ENCODE results near the gene FARS2.

The FARS2 gene

DNA sequence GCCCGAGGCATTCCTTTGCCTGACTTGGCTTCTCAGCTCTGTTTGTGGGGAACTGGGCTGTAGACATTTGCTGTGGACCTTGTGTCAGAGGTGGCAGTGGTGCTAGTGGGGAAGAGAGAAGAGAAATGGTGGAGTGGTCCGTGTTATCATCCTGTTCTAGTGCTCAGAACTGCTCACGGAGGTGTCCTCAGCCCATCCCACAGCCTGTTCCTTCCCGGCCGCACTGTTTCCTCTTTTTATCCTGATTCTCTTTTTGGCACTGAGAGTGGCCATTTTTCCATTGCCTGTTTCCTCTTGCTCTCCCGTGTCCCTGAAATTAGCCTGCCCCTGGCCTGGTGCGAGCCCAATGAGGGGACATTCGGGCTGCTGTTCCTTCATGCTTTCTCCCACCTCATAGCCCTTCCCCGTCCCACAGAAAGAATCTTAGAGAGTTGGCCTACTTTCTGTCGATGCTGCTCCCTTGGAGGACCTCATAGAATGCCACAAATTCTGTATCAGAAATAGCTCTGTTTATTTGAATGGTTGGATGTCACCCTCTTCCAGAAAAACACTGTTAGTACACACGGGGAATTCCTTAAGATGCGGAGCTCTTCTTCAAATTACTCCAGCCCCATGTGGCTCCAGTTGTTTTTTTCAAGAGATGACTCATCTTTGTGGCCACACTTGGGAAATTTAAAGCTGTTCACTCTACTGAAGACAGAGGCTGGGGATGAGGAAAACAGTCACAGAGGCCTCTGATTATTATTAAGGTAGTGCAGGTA lies 26.1 kb downstream of the FARS2 start:
- peak; percentile 53 for DNase-seq (ENCODE audit: low spot score)

DNA sequence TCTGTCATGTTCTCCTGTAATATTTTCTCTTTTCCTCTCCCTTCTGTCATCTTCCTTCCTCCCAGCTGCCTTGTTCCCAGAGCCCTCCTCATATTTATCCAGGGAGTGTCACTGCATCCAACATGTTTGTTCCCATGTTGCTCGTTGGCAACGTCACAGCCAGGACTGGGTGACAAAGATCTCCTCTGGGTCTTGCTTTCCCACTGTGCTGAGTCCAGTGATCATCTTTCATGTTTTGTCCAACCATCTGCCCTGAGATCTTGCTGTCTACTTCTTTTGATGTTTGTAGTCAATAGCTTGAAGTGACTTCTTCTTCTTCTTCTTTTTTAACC lies 26.6 kb downstream of the FARS2 start:
- no peak for DNase-seq (ENCODE audit: low spot score)

DNA sequence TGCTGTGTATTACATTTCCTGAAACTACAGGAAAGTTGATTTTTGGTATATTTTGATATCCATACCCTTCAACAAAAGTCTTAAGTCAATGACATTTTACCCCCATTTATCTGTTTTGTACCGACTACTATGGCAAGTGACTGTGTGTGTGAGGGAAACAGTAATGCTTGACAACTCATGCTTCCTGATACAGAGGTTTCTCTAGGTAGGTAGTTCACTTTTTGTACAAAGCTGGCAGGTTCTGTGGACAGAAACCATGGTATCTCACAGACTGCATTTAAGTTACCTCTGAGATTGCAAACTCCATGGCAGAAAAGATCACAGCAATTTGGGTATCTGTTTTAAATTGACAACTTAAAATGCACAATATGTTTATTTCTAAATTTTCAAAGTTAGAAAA lies 28.8 kb downstream of the FARS2 start:
- DNase-seq (ENCODE audit: low spot score) = no peak

DNA sequence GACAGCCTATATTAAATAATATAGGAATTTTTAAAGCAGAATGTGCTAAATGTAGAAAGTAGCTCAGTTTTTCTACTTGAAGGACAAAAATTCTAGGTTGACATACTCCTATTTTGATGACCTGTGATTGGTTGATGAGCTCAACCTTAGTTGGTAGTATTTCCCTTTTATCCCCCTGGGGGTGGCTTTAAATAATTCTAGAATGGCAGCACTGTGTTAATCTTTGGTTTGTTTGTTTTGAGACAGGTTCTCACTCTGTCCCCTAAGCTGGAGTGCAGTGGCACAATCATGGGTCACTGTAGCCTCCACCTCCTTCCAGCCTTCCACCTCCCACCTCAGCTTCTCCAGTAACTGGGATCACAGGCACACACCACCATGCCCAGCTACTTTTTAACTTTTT lies 29.2 kb downstream of the FARS2 start:
- no peak for DNase-seq (ENCODE audit: low spot score)

DNA sequence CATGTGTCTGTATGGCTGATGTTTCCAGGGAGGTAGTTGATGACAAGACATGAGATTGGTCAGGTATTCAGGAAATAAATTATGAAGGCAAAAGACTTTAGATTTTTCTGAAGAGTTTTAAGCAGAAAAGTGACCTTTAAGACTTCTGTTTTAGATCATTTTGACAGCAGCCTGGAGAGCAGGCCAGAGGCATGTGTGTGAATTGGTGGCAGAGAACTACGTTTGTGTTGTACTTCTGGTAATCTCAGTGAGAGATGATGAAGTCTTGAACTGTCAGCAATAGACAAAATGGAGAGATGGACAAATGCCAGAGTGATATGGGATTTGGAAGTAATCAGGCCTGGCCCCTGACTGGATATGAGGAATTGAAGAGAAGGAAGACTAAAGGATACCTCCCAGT lies 30.8 kb downstream of the FARS2 start:
- DNase-seq (ENCODE audit: low spot score) = no peak

DNA sequence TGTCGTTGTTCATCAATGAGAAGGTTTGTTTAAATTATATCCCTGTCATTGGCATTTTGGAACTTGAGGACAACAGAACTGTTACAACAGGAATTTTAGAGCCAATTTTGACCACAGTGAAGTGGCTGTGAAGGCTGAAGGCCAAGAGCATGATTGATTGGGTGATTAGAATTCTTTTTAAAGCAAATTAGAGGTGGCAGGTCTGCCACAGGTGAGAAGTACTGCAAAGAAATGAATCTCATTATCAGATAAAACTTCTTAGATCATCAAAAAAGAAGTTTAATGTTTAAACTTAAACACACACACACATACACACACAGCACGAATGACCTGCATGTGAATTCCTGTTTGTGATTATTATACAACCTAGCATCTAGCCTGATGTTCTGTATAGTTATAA lies 32.4 kb downstream of the FARS2 start:
- no peak for DNase-seq (ENCODE audit: low spot score)

DNA sequence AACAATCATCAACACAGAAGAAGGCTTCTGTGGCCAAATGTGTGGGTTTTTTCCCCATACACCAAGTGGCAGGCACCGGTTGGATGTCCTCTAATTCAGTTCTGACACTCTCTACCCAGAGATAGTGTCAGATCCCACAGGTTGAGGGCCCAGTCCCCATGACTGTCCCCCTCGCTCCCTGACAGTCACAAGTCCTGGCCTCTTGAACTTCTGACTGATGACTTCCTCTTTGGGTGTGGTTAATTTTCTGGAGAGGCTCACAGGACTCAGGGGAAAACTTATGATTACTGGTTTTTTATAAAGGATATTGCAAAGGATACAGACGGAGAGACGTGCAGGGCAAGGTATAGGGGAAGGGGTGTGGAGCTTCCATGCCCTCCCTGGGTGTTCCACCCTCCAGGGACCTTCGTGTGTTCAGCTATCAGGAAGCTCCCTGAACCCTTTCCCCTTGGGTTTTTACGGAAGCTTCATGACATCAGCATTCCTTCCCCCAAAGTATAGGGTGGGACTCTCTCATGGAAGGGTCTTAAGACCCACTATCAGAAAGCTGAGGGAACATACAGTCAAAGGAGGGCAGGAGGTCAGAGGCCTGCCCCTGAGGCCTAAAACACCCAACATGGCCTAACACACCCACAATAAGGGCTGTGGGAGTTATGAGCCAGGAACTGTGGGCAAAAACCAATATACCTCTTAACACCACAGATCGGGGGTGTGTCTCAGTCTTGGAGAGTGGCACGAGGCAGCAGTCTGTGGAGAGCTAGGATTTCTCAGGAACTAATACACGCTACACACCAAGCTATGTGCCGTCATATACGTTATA lies 33.3 kb downstream of the FARS2 start:
- DNase-seq (ENCODE audit: low spot score) = no peak

DNA sequence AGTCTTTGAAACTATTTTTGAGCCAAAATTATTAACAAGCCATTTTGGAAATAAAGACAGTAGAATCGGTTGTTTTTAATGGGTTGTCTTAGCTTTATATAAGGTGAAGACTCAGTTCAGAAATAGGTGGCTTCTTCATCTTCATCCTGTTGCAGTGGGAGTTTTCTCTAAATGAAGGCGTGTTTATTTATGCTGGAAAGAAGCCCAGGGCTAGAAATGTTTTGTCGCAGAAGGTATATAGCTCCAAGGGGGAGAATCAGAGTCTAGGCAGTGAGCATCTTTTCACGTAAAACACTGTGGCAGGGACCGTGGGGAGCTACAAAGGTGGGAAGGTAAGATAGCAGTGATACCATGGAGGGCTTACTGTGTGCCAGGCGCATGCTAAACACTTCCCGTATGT lies 34.3 kb downstream of the FARS2 start:
- DNase-seq (ENCODE audit: low spot score) = no peak

DNA sequence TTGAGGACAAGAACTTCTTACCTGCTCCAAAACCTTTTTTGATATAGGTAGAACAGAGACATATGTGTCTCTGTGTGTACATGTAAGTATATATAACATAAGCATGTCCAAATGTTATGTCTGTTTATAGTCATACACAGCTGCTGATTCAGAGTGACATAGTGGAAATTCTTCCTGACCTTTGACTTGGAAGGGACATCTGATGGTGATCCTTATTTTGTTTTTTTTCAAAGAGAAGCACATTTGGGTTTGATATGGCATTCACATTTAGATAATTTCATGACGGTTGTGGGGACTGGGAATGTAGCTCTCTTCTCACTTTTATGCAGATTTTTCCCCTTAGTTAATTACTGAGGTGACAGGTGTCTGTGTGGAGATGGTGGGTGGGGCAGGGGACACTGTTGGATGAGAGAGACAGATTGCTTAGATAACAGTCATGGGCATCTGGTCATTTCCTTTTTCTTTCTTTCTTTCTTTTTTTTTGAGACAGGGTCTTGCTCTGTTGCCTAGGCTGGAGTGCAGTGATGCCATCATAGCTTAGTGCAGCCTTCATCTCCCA lies 39.0 kb downstream of the FARS2 start:
- DNase-seq (ENCODE audit: low spot score) = no peak

DNA sequence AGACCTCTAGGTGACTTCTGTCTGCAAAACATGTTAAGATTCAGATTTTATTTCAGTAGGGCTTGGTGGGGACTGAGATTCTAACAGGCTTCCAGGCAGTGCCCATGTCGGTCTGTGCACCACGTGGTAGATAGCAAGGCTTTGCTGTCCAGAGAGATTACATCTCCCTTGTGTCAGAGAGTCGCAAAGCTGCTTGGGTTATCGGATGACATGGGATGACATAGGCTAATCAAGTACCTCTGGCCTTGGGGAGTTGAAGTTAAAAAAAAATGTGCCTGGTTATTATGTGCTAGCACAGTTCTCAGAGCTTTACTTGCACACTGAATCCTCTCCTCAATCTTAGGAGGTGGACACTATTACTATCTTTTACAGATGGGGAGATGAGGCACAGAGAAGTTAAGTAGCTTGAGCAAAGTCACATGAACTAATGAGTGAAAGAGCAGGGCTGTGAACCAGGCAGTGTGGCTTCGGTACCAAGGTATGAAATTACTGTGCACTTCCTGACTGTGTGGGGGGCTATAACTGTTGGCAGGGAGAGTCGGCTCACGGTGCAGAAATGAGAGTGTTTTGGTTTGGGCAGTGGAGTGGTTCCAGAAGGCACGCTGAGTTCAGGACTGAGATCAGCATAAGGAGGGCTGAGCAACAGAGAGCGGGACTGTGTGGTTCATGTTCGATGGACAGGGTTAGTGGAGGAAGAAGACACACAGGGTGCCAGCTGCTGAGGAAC lies 41.1 kb downstream of the FARS2 start:
- DNase-seq (ENCODE audit: low spot score) = no peak

DNA sequence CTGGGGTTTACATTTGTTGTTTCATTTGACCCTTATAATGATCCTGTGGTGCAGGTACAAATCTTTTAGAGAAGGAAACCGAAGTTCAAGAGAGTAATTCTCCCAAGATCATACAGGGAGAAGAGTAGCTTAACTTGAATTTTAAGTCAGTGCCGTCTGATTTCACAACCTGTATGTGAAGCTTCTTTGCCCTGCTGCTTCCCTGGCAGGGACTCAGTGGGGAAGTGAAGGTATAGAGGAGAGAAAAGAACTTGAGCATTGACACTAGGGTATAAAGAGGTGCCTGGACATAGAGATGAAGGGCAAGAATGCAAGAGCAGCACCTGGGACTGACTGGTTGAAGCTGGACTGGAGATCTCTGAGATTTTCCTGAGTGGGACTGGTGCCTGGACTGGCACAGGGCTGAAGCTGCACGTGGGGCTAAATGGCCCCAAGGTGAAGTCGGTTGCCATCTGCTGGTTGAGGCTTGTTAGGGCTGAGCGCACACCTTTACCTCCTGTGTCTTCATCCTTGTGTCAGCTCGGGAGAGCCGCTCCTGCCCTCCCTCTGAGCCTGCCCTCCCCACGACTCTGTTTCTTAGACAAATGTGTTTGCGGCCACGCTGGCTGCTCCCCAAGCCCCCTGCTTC lies 41.8 kb downstream of the FARS2 start:
- DNase-seq (ENCODE audit: low spot score) = no peak

DNA sequence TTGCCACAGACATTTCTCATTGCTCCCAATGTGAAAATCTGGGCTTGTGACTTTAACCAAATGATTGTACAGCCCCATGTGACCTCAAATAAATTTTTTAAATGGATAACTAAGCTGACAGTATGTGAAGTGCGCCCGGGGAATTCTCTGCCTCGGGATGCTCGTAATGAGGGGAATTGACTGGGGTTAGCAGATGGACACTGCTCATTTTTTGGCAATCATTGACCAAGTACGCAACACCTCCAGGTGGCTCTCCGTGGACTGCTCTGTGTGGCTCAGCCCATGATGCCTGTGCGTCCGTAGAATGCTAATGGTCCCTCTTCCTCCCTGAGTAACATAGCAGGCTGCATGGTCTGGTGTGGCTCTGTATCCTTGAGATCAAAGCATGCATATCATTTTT lies 42.4 kb downstream of the FARS2 start:
- DNase-seq (ENCODE audit: low spot score) = no peak

DNA sequence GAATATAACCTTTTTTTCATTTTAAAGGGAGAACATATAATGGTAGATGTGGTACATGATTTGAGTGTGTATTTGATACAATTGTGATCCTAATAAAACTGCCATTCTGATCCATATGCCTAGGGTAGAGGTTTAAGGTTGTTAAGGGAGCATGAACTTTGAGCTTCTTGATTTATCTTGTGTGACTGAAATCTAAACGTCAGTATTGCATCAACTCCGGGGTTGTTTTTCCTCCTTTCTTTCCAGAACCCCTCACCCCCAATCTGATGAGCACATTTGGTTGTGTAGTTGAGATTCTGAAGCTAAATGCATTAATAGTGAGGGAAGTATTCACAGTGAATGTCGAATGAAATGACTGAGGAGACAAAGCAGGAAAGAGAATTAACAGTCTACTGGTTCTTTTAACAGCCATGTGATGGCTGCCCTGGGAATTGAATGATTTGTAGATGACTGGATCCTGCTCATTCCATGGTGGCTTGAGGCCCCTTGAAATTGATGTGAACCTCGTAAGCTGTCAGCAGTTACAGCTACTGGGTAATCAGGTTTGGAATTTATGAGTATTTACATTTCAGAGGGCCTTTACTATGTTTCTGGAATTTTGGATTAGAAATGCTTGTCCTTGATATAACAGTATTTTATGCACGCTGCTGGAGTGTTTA lies 44.8 kb downstream of the FARS2 start:
- no peak for DNase-seq (ENCODE audit: low spot score)

DNA sequence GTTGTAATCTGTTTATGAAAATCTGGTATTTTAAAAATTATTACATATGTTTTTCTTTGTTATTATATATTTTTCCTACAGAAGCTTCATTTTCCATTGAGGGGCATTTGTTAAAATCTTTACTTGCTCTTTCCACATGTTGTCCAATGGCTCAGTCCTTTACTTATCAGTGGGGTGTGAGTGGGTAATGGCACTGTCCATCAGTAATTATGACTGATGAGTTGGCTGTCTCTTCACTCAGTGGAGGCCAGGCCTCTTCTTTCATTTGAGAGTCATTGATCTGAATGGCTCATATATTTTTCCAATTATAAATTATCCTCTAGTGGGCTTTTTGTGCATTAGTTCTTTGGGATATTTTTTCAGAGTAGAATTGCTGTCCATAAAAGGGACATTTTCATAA lies 45.7 kb downstream of the FARS2 start:
- DNase-seq (ENCODE audit: low spot score) = no peak

DNA sequence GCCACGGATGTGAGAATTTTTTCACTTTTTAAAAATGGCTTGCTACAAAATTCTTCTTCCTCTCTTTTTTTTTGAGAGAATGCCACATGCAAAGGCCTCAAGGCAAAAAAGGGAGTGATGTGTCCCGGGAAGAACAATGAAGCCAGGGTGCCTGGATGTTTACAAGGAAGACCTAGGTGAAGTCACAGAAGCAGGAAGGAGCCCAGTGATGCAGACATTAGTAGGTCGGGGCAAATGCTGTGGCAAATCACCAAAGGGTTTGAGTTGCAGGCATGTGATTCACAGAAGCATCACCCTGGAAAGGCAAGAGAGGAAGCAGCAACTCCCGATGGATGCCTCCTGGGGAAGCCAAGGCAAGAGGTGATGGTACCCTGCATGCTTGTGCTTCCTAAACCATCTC lies 46.8 kb downstream of the FARS2 start:
- no peak for DNase-seq (ENCODE audit: low spot score)

DNA sequence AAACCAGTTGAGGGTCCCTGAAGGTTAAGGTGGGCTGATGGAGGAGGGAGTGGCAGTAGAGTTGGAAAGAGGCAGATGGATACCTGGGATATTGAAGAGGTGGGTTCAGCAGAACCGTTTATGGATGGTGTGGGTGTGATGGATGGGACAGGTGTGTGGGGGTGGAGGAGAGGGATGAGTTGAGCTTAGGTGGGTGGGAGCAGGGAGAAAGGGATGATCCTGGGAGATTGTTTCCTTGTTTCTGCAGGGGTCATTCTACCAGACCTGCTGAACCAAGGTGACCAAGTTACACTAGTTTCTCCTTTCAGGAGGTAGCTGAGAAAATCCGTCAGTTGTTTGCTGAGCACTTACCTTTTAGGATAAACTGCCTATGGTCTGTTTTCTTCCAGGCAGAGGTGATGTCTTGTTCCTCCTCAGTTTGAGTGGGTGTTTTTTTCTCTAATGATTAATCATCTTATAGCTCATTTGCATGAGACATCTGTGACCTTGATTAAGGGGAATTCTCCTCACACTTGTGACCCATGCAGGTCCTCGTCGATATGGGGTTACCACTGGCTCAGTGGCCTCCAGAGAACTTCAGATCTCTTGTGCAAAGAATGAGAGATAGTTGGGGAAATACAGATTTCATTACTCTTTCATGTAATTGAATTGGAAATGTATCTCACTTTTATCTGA lies 53.0 kb downstream of the FARS2 start:
- no peak for DNase-seq (ENCODE audit: low spot score)

DNA sequence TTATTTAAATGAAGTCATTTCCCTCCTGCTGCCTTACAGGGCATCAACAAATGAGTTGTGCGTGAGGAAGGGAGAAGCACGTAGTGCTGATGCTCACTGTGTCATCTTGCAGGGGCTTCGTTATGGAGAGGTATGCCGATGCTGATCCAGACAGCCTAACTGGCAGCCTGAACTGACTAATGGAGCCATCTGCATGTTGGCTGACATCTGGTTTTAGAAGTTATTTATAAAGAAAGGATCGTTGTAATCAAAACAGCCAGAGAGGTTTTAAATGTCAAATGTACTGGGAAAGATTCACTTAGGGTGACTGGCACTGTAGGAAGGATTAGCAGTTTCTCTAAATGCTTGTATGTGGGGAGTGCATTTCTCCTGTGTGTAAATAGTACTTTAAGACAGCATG lies 54.6 kb downstream of the FARS2 start:
- no peak for DNase-seq (ENCODE audit: low spot score)

DNA sequence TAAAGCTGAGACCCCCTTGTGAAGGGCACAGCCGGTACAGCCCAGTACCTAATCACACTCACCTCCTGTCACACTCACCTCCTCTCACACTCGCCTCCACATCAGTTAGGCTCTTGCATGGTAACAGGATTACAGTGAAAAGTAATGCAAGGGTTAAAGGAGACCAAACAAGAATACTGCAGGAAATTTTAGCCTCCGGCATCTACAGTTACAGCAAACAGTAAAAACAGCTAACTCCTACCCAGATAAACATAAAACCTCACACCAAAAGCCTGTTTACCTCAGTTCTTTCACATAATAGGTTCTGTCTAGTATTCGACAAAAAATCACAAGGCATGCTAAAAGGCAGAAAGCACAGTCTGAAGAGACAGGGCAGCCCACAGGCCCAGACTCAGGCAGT lies 55.6 kb downstream of the FARS2 start:
- no peak for DNase-seq (ENCODE audit: low spot score)

DNA sequence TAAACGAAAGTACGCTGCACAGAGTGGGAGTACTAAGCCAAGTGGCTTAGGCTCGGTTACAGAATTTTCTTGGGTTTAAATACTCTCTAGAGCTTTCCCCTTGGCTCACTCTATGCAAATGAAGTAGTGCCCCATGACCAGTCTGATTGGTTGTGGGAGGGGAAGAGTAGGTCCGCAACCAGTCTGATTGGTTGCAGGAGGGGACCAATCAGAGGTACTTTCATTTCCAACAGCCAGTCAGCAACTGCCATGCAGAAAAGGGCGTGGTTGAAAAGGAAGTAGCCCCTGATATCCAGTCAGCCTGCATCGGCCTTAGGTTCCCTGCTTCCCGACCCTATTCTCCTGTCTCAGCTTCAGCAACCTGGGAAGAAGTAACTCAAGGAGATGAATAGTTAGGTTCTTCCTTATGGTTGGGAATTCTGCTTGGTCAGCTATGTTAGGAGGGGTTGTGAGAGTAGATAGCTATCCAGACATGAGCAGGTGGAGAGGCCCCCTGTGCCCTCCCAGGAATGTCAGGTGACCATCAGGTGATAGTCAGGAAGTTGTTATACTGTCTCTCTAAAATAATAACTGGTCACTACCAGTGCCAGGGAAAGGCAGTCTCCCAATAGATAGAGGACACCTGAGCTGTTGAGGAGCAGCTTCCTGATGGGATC lies 57.4 kb downstream of the FARS2 start:
- no peak for DNase-seq (ENCODE audit: low spot score)

DNA sequence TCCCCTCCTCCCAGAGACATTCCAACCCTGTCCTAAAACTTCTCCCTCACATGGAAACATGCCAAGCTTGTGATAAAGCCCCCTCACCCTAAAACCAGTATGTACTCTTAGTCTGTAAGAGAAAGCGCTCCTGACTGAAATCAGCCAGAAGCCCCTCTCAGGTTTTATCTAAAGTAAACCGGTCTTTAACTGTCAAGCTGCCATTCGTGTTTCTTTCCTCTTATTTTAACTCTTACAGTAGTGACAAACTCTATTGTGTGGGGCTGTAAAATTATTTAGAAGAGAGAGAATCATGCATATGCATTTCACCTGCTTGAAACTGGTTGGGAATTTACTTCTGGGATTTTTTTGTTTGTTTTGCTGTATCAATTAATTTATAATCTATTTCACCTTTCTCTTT lies 62.7 kb downstream of the FARS2 start:
- DNase-seq (ENCODE audit: low spot score) = no peak

DNA sequence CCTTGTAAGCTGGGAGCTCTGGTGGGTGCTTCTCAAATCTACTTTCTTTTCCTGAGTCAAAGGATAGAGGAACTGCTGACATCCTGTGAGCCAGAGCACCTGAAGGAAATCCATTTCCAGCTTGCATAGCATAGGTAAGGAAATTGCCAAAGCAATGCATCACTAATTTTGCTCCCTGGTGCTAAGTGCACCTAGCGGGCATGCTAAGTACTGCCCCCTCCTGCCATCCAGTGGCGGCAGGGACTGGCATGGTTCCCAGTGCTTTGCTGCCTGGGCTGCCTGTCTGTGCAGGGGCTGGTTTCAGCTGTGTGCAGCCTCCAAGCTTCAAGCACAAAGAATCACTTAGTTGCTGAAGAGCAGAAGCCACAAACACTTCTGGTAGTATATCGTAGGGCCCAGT lies 63.9 kb downstream of the FARS2 start:
- DNase-seq (ENCODE audit: low spot score) = no peak
